Uterus (tissue), 2 donors: ENCODE measurements around the gene NTRK3.

Source experiments
- CTCF ChIP-seq, 4 experiments: fragments of 200-600 bp in 2 of 4; fragments of 450-650 bp in 2 of 4; sonication (generic) in 2 of 4; IDR thresholded peaks; one replicate each; pipeline ENCODE4 v1.5.1; 2016 to 2019; ENCODE audit warnings: antibody characterized with exemption in 4 of 4, mild to moderate bottlenecking in 2 of 4, moderate library complexity in 1 of 4
- POLR2A ChIP-seq, 2 donors: fragments of 450-650 bp; IDR thresholded peaks; one replicate each; pipeline ENCODE4 v1.6.1; 2016; ENCODE audit warnings: antibody characterized with exemption in 2 of 2, mild to moderate bottlenecking in 1 of 2, moderate library complexity in 1 of 2

- TF ChIP-seq CTCF (IDR thresholded peaks at IDR 0.05) (no peak), POLR2A (IDR thresholded peaks at IDR 0.05) (no peak)
Observed at GRCh38 chr15:88144921-88145653, 111.5 kb downstream of the NTRK3 start.
